ENCODE results near the gene ZNF561.
A peak's percentile ranks its signal among the peaks of the same experiment; 100 is the strongest.
"Not testable (repeated sequence)": the region's sequence is repeated elsewhere in the genome, so short reads cannot be mapped to it uniquely, and the experiment has no call there.

ZNF561 gene

GRCh38 chr19:9621156-9622037 is at the start of gene ZNF561:
Gene ZNF561 (minus strand): TSS chr19:9621232. CDS start chr19:9619456, 1,776 bp downstream.
- DNase-seq (ENCODE audit: low spot score in 2 of 2) = peak; percentile 77 to 95
- peak; percentile 96 for ATAC-seq
- Mint-ChIP-seq H3K36me3 (peaks cover 42% of the 10 kb centered on the region), H3K4me3 (peak within 1 kb of the TSS; percentile 99), H3K27ac (peak within 1 kb of the TSS; percentile 100), H3K9me3 (no peaks in the 10 kb centered on the region), H3K4me1 (peaks cover 24% of the 10 kb centered on the region)

- Mint-ChIP-seq H3K4me1 (peaks cover 48% of the 10 kb centered on the region), H3K27ac (no peak overlapping the region), H3K36me3 (peaks cover 86% of the 10 kb centered on the region), H3K9me3 (peaks cover 20% of the 10 kb centered on the region), H3K4me3 (no peak overlapping the region)
- ATAC-seq (no peak), DNase-seq (ENCODE audit: low spot score in 2 of 2) (no peak)
Observed at GRCh38 chr19:9668544-9668943, 47.5 kb upstream of the ZNF561 start.

GRCh38 chr19:9667898-9668297 is 46.9 kb upstream of the ZNF561 start:
- no peak for ATAC-seq
- H3K36me3 Mint-ChIP-seq = peaks cover 86% of the 10 kb centered on the region
- H3K9me3 Mint-ChIP-seq = peaks cover 18% of the 10 kb centered on the region
- peaks cover 50% of the 10 kb centered on the region for H3K4me1 Mint-ChIP-seq
- H3K4me3 Mint-ChIP-seq = no peak overlapping the region
- no peak overlapping the region for H3K27ac Mint-ChIP-seq
- DNase-seq (ENCODE audit: low spot score in 2 of 2) = no peak

- DNase-seq (ENCODE audit: low spot score in 2 of 2) (no peak), ATAC-seq (no peak)
- H3K27ac Mint-ChIP-seq = no peak overlapping the region
- H3K36me3 Mint-ChIP-seq = peaks cover 79% of the 10 kb centered on the region
- H3K4me1 Mint-ChIP-seq = peaks cover 5% of the 10 kb centered on the region
- no peaks in the 10 kb centered on the region for H3K9me3 Mint-ChIP-seq
- no peak overlapping the region for H3K4me3 Mint-ChIP-seq
Observed at GRCh38 chr19:9658769-9659168, 37.7 kb upstream of the ZNF561 start.

GRCh38 chr19:9653066-9653555 is 32.1 kb upstream of the ZNF561 start:
- ATAC-seq, H3K9me3 Mint-ChIP-seq: not testable (repeated sequence)

GRCh38 chr19:9651464-9651863 is 30.4 kb upstream of the ZNF561 start:
- not testable (repeated sequence) for ATAC-seq; H3K9me3 Mint-ChIP-seq; H3K4me3 Mint-ChIP-seq; H3K4me1 Mint-ChIP-seq; H3K27ac Mint-ChIP-seq; DNase-seq (ENCODE audit: low spot score in 2 of 2)
- peaks cover 99% of the 10 kb centered on the region for H3K36me3 Mint-ChIP-seq

More at GRCh38 chr19:9653066-9653555, 32.1 kb upstream of the ZNF561 start:
- not testable (repeated sequence) for DNase-seq (ENCODE audit: low spot score in 2 of 2); H3K4me1 Mint-ChIP-seq; H3K4me3 Mint-ChIP-seq; H3K27ac Mint-ChIP-seq
- peaks cover 99% of the 10 kb centered on the region for H3K36me3 Mint-ChIP-seq

GRCh38 chr19:9650345-9650744 is 29.3 kb upstream of the ZNF561 start:
- no peaks in the 10 kb centered on the region for H3K4me1 Mint-ChIP-seq
- H3K4me3 Mint-ChIP-seq = no peak overlapping the region
- DNase-seq (ENCODE audit: low spot score in 2 of 2) (no peak), ATAC-seq (no peak)
- peaks cover 9% of the 10 kb centered on the region for H3K9me3 Mint-ChIP-seq
- H3K27ac Mint-ChIP-seq = no peak overlapping the region
- H3K36me3 Mint-ChIP-seq = peaks cover 92% of the 10 kb centered on the region

GRCh38 chr19:9645472-9645871 is 24.4 kb upstream of the ZNF561 start:
- Mint-ChIP-seq H3K4me3 (no peak overlapping the region), H3K4me1 (peaks cover 11% of the 10 kb centered on the region), H3K36me3 (peaks cover 48% of the 10 kb centered on the region), H3K9me3 (peaks cover 10% of the 10 kb centered on the region), H3K27ac (no peak overlapping the region)
- DNase-seq (ENCODE audit: low spot score in 2 of 2) (no peak), ATAC-seq (no peak)

- DNase-seq (ENCODE audit: low spot score in 2 of 2) (no peak), ATAC-seq (no peak)
- peaks cover 10% of the 10 kb centered on the region for H3K9me3 Mint-ChIP-seq
- no peak overlapping the region for H3K4me3 Mint-ChIP-seq
- H3K27ac Mint-ChIP-seq = peak overlapping the region; percentile 13
- peaks cover 39% of the 10 kb centered on the region for H3K36me3 Mint-ChIP-seq
- peaks cover 11% of the 10 kb centered on the region for H3K4me1 Mint-ChIP-seq
Observed at GRCh38 chr19:9644472-9644871, 23.4 kb upstream of the ZNF561 start.

GRCh38 chr19:9641810-9642209 is 20.8 kb upstream of the ZNF561 start:
- Mint-ChIP-seq H3K27ac (no peak overlapping the region), H3K36me3 (peaks cover 14% of the 10 kb centered on the region)

GRCh38 chr19:9640956-9641355 is 19.9 kb upstream of the ZNF561 start:
- Mint-ChIP-seq H3K36me3 (peaks cover 6% of the 10 kb centered on the region), H3K4me3 (no peak overlapping the region), H3K9me3 (peaks cover 10% of the 10 kb centered on the region), H3K27ac (no peak overlapping the region), H3K4me1 (peaks cover 11% of the 10 kb centered on the region)
- DNase-seq (ENCODE audit: low spot score in 2 of 2) (no peak), ATAC-seq (no peak)

More at GRCh38 chr19:9641810-9642209, 20.8 kb upstream of the ZNF561 start:
- DNase-seq (ENCODE audit: low spot score in 2 of 2) (no peak), ATAC-seq (no peak)
- Mint-ChIP-seq H3K4me3 (no peak overlapping the region), H3K9me3 (peaks cover 10% of the 10 kb centered on the region), H3K4me1 (peaks cover 11% of the 10 kb centered on the region)

- H3K4me1 Mint-ChIP-seq = peaks cover 4% of the 10 kb centered on the region
Observed at GRCh38 chr19:9636018-9636417, 15.0 kb upstream of the ZNF561 start.

GRCh38 chr19:9627856-9628255 is 6.8 kb upstream of the ZNF561 start:
- DNase-seq (ENCODE audit: low spot score in 2 of 2) = no peak
- no peaks in the 10 kb centered on the region for H3K9me3 Mint-ChIP-seq
- no peak overlapping the region for H3K27ac Mint-ChIP-seq
- ATAC-seq = no peak
- peaks cover 6% of the 10 kb centered on the region for H3K4me1 Mint-ChIP-seq
- no peaks in the 10 kb centered on the region for H3K36me3 Mint-ChIP-seq
- H3K4me3 Mint-ChIP-seq = no peak overlapping the region

More at GRCh38 chr19:9636018-9636417, 15.0 kb upstream of the ZNF561 start:
- no peak overlapping the region for H3K4me3 Mint-ChIP-seq
- H3K27ac Mint-ChIP-seq = no peak overlapping the region
- H3K9me3 Mint-ChIP-seq = peaks cover 2% of the 10 kb centered on the region
- ATAC-seq (no peak), DNase-seq (ENCODE audit: low spot score in 2 of 2) (no peak)
- H3K36me3 Mint-ChIP-seq = peaks cover 6% of the 10 kb centered on the region

GRCh38 chr19:9622531-9622930 is 1.5 kb upstream of the ZNF561 start:
- no peak overlapping the region for H3K27ac Mint-ChIP-seq
- ATAC-seq (no peak), DNase-seq (ENCODE audit: low spot score in 2 of 2) (no peak)
- peaks cover 31% of the 10 kb centered on the region for H3K36me3 Mint-ChIP-seq
- H3K4me3 Mint-ChIP-seq = peak overlapping the region; percentile 99
- peaks cover 24% of the 10 kb centered on the region for H3K4me1 Mint-ChIP-seq
- H3K9me3 Mint-ChIP-seq = no peaks in the 10 kb centered on the region

- peak overlapping the region; percentile 100 for H3K27ac Mint-ChIP-seq
- DNase-seq (ENCODE audit: low spot score in 2 of 2) (no peak), ATAC-seq (no peak)
- H3K36me3 Mint-ChIP-seq = peaks cover 48% of the 10 kb centered on the region
- peaks cover 21% of the 10 kb centered on the region for H3K4me1 Mint-ChIP-seq
- peak overlapping the region; percentile 99 for H3K4me3 Mint-ChIP-seq
- no peaks in the 10 kb centered on the region for H3K9me3 Mint-ChIP-seq
Observed at GRCh38 chr19:9620842-9621155, 233 bp downstream of the ZNF561 start.

GRCh38 chr19:9615844-9616243 is 5.2 kb downstream of the ZNF561 start:
- ATAC-seq = no peak
- Mint-ChIP-seq H3K4me3 (no peak overlapping the region), H3K27ac (no peak overlapping the region)

More at GRCh38 chr19:9615844-9616243, 5.2 kb downstream of the ZNF561 start:
- peaks cover 89% of the 10 kb centered on the region for H3K36me3 Mint-ChIP-seq
- DNase-seq (ENCODE audit: low spot score in 2 of 2) = no peak
- peaks cover 1% of the 10 kb centered on the region for H3K9me3 Mint-ChIP-seq
- H3K4me1 Mint-ChIP-seq = peaks cover 6% of the 10 kb centered on the region

Measured in stimulated activated effector memory CD8-positive, alpha-beta T cell treated with anti-CD3 and anti-CD28 coated beads, Interleukin-12 subunit alpha, Interleukin-12 subunit beta, amount 100 ng/mL, for 72 hours (primary cell).